ENCODE measurements around the gene PTEN.
"Not testable (repeated sequence)": the region's sequence is repeated elsewhere in the genome, so short reads cannot be mapped to it uniquely, and the experiment has no call there.

- TF ChIP-seq CHAMP1 (IDR thresholded peaks at IDR 0.05); POLR2AphosphoS5 (IDR thresholded peaks at IDR 0.05; ENCODE audit: control insufficient read depth, insufficient read depth, low read depth, low read length); U2AF1 (optimal IDR thresholded peaks at IDR 0.05; ENCODE audit: low read depth, low read length): not testable (repeated sequence)
Measured at GRCh38 chr10:87897957-87898356, 34.5 kb downstream of the PTEN start.

Data from K562 (cell line).